ENCODE data around the gene SAMD5. TPM values are rescaled to one million over a fixed set of nuclear protein-coding genes. Genes with fewer than 3 reads are reported as not detected.

The SAMD5 gene
- total RNA-seq, 4 donors from 2014 or later, result under 0.01 to 1.5 (median 0.52) TPM

DNA sequence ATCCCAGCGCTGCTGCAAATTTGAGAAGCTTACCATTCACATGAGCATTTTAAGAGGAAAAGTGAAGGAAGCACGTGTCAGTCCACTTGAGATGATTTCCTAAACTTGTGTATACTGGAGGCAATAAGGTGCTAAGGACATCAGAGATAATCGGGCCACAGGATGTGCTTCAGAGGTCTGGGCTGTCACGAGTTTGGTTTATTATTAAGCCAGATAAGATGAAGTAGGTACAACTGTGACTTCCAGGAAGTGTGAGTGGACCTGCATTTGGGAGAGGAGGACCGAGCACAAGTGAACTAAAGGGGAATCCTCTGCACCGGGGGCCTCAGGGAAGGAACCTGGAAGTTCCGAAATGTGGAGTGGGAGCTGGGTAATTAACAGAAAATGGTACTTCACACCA is 1.4 kb downstream of the SAMD5 start:
- TF ChIP-seq, protein P1, sequence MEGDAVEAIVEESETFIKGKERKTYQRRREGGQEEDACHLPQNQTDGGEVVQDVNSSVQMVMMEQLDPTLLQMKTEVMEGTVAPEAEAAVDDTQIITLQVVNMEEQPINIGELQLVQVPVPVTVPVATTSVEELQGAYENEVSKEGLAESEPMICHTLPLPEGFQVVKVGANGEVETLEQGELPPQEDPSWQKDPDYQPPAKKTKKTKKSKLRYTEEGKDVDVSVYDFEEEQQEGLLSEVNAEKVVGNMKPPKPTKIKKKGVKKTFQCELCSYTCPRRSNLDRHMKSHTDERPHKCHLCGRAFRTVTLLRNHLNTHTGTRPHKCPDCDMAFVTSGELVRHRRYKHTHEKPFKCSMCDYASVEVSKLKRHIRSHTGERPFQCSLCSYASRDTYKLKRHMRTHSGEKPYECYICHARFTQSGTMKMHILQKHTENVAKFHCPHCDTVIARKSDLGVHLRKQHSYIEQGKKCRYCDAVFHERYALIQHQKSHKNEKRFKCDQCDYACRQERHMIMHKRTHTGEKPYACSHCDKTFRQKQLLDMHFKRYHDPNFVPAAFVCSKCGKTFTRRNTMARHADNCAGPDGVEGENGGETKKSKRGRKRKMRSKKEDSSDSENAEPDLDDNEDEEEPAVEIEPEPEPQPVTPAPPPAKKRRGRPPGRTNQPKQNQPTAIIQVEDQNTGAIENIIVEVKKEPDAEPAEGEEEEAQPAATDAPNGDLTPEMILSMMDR (IDR thresholded peaks at IDR 0.05; ENCODE audit: low read depth), result no peak

DNA sequence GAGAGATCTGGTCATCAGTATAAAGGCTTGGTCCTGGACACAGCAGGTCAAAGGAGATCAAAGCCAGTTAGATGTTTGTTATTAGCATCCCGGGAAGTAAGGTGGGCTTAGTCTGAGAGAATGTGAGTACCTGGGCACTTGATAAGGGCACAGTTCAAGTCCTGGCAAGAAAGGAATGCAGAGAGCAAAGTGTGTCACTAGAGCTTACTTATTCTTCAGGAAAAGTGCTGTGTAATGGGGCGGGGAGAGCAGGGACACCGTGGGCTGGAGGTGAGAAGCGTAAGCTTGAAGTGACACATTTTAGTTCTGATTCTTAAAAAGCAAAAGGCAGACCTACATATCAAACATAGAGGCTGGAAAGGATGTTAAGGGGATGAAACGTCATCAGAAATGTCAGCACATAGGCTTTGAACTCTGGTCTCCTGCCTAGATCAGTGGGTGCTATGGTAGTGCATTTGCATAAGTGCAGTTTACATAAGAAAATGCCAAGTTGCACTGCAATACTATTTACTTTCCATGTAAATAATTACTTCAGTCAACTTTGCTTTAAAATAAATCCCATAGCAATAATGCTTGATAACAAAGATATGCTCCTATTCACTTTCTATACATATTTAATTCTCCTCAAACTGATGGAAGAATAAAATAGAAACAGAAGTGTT is 2.6 kb downstream of the SAMD5 start:
- TF ChIP-seq, protein P1 (IDR thresholded peaks at IDR 0.05; ENCODE audit: low read depth), result no peak

DNA sequence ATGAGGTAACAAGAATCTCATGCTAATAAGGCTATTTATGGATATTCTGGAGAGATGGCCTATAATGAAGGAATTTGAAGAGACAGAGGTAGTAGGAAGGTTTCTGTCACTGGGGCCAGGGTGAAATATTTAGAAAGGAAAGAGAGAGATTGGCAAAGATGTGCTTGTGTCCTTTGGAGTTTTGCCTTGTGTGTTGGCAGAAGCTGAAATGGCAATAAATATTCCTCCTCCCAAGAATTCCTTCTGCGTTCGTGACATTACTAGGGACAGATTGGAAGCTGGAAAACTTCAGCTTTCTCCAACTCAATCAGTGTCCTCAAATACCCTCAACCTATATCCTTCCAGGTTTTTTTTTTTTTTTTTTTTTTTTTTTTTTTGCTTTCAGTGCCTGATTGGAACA is 6.3 kb downstream of the SAMD5 start:
- TF ChIP-seq, protein P1 (IDR thresholded peaks at IDR 0.05; ENCODE audit: low read depth), result no peak

DNA sequence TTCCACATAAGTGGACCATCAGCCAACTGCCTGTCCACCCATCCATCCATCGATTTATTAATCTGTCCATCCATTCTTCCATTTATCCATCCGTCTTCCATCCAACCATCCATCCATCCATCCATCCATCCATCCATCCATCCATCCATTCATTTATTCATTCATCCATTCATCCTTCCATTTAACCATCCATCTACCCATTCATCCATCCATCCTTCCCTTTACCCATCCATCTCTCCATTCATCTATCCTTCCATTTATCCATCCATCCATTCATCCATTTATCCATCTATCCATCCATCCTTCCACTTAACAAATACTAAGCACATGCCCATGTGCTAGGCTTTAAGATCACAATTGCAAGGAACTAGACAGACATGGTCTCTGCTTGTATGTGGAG is 6.8 kb downstream of the SAMD5 start:
- TF ChIP-seq, protein P1 (IDR thresholded peaks at IDR 0.05; ENCODE audit: low read depth), result no peak

DNA sequence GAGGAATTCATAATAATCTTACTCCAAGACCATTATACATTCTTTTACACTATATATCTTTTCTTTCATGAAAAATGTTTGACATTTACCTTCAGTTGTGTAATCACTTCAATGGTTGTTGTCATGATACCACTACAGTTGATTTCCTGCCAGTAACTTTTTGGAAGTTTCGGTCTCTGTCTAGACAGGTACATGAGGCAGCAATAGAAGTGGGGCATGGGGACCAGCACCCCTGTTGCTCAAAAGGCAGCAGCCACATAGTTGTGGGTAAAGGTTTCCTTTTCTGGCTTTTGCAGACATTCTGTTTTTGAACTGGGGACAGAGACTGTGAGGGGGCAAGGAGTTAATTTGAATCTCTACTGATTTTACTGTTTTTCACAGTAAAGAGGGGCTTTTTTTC is 14.1 kb downstream of the SAMD5 start:
- TF ChIP-seq, protein P1 (IDR thresholded peaks at IDR 0.05; ENCODE audit: low read depth), result no peak

DNA sequence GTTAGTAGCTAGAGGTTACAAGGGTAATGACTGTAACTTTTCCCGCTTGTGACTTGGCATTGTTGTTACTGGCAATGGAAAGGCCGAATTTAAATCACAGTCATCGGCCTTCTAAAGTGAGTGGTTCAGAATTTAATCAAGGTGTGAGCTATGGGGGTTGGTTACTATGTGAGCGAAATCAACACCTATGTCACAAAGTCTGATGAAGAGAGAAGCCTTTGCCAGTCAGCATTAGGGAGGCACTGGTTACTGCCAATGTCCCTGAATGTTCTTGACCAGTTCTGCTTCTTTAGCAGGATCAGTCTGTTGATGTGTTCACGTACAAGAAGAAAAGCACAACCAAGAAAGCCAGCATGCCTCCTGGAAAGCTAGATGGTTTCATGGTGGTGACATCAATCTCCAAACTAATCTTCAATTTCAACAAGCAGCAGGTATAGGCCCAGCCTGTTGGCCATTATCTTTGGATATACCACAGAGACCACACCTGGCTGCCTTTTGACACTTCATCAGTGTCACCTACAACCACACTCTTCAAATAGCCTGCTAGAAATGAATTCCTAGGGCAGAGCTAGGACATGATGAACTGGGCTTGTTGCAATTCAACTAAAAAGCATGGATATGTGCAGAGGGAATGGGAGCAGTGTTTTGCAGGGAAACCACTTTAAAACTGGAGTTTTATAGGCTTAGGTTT is 17.2 kb downstream of the SAMD5 start:
- TF ChIP-seq, protein P1 (IDR thresholded peaks at IDR 0.05; ENCODE audit: low read depth), result no peak

DNA sequence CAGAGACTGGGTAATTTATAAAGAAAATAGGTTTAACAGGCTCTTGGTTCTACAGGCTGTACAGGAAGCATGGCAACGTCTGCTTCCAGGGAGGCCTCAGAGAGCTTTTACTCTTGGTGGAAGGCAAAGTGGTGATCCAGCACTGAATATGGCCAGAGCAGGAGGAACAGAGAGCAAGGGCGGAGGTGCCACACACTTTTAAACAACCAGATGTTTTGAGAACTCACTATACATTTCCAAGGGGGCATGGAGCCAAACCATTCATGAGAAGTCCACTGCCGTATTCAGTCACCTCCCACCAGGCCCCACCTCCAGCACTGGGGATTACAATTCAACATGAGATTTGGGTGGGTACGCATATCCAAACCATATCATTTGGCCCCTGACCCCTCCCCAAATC is 18.7 kb downstream of the SAMD5 start:
- TF ChIP-seq, protein P1 (IDR thresholded peaks at IDR 0.05; ENCODE audit: low read depth), result no peak

All from subcutaneous adipose tissue (tissue), 4 donors.